Kidney (tissue), 14 donors: ENCODE measurements around the gene LRFN3. TPM values are rescaled to one million over a fixed set of nuclear protein-coding genes. Genes with fewer than 3 reads are reported as not detected.

Experiments
- DNase-seq, 5 donors: peaks; one replicate each; pipeline ENCODE4 v3.0.0-alpha.2; 2013 to 2020
- FAIRE-seq: peaks from 2 replicates; lab custom pipeline; 2012; peaks lifted over from hg19 to GRCh38; lab: Jason Lieb, UNC
- H3K27ac ChIP-seq, 2 donors: one replicate each; pipeline ENCODE4 v1.7.0; 2013; ENCODE audit warnings: low read depth in 2 of 2, low read length in 2 of 2, inconsistent platforms in 1 of 2
- H3K27me3 ChIP-seq: one replicate; pipeline ENCODE4 v1.7.1; 2013; ENCODE audit warnings: low read length, inconsistent platforms; ENCODE audit not compliant: control insufficient read depth, insufficient read depth
- H3K36me3 ChIP-seq, 3 donors: one replicate each; pipeline versions ENCODE4 v1.7.0 to v1.7.1; 2013; ENCODE audit warnings: low read length in 3 of 3, control low read depth in 1 of 3, inconsistent platforms in 1 of 3; ENCODE audit not compliant: insufficient read depth in 3 of 3, control insufficient read depth in 2 of 3
- H3K4me1 ChIP-seq, 3 donors: one replicate each; pipeline versions ENCODE4 v1.7.0 to v1.7.1; 2013; ENCODE audit warnings: low read length in 3 of 3, inconsistent platforms in 1 of 3, low read depth in 1 of 3; ENCODE audit not compliant: control insufficient read depth in 2 of 3, insufficient read depth in 2 of 3
- H3K4me3 ChIP-seq, 3 donors: one replicate each; pipeline versions ENCODE4 v1.7.0 to v1.8.1; 2013; ENCODE audit warnings: low read length in 3 of 3, control low read depth in 1 of 3, inconsistent platforms in 1 of 3
- H3K9ac ChIP-seq, 3 donors: one replicate each; pipeline versions ENCODE4 v1.7.0 to v1.7.1; 2013; ENCODE audit warnings: low read length in 3 of 3, control low read depth in 1 of 3, inconsistent platforms in 1 of 3
- H3K9me3 ChIP-seq, 3 donors: one replicate each; pipeline versions ENCODE4 v1.7.0 to v1.7.1; 2013; ENCODE audit warnings: low read length in 3 of 3, control low read depth in 1 of 3, inconsistent platforms in 1 of 3; ENCODE audit not compliant: control insufficient read depth in 2 of 3, insufficient read depth in 1 of 3
- intact Hi-C: fragments of 100-400 bp; cut with DNase I; formaldehyde crosslinking; loops from one replicate; pipeline ENCODE4 v1.11.1; 2022
- polyA plus RNA-seq: library from polyadenylated mRNA; stranded (reverse); fragments of 350-450 nt; fragmentation: Illumina TruSeq; extraction: RNeasy Lipid Tissue Mini Kit (QIAGEN cat#74804); gene quantifications from one replicate; pipeline ENCODE4 v1.2.3, GENCODE V29; 2014; ENCODE audit warnings: low read depth, low replicate concordance; ENCODE audit not compliant: insufficient read depth
- total RNA-seq: library from RNA; stranded (reverse); fragmentation: NEBNext Ultra II Directional; extraction: Animal tissue kit (Norgen Biotek cat#: 25700); gene quantifications from one replicate; pipeline ENCODE4 v1.2.1, GENCODE V29; 2021
- TF ChIP-seq, protein P1 (sequence below): IDR thresholded peaks from 3 replicates; pipeline ENCODE4 v1.5.1; 2012; ENCODE audit warnings: mild to moderate bottlenecking, moderate library complexity, borderline replicate concordance; ENCODE audit not compliant: insufficient read depth; ENCODE audit errors: extremely low read depth
- donor health status: control.
- donor health status: control.
- donor health status: control.
- donor health status: control.
- donor health status: control.
- donor health status: DM: yes; HTN: yes; CAD: no.
- donor health status: Normal renal cell carcinoma (clear cell type).

The LRFN3 gene
- total and polyA plus RNA-seq, 2 donors from 2014 or later, result 8.2 to 9.4 TPM

DNA sequence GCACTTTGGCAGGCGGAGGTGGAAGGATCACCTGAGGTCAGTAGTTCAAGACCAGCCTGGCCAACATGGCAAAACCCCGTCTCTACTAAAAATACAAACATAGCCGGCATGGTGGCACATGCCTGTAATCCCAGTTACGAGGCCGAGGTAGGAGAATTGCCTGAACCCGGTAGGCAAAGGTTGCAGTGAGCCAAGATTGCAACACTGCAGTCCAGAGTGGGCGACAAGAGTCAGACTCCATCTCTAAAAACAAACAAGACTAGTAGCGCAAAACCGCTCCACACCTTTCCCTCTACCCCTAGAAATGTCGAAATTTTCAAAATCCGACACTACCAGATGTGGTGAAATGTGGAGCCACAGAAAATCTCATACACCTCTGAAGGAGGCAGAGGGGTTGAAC is 16.9 kb upstream of the LRFN3 start:
- intact Hi-C loops, result no loop called here
- Histone ChIP-seq H3K4me3 (no peak overlapping the region), H3K27me3 (no peaks in the 10 kb centered on the region), H3K9ac (no peak overlapping the region), H3K27ac (no peak overlapping the region), H3K4me1 (no peaks in the 10 kb centered on the region), H3K36me3 (no peaks in the 10 kb centered on the region), H3K9me3 (no peaks in the 10 kb centered on the region)
- DNase-seq, result peak in 1 of 5 donors; percentile 8
- FAIRE-seq, result no peak
- TF ChIP-seq, protein P1, sequence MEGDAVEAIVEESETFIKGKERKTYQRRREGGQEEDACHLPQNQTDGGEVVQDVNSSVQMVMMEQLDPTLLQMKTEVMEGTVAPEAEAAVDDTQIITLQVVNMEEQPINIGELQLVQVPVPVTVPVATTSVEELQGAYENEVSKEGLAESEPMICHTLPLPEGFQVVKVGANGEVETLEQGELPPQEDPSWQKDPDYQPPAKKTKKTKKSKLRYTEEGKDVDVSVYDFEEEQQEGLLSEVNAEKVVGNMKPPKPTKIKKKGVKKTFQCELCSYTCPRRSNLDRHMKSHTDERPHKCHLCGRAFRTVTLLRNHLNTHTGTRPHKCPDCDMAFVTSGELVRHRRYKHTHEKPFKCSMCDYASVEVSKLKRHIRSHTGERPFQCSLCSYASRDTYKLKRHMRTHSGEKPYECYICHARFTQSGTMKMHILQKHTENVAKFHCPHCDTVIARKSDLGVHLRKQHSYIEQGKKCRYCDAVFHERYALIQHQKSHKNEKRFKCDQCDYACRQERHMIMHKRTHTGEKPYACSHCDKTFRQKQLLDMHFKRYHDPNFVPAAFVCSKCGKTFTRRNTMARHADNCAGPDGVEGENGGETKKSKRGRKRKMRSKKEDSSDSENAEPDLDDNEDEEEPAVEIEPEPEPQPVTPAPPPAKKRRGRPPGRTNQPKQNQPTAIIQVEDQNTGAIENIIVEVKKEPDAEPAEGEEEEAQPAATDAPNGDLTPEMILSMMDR, result no peak

DNA sequence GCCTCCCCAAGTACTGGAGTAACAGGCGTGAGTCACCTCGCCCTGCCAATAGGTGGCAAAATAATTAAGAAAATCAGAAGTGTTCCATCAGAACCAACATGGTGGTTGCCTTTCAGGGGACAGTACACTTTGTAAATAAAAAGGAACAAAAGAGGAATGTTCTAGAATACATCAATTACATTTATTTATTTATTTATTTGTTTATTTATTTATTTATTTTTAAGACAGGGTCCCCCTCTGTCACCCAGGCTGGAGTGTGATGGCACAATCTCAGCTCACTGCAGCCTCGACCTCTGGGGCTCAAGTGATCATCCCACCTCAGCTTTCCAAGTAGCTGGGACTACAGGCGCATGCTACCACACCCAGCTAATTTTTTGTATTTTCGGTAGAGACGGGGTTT is 15.2 kb upstream of the LRFN3 start:
- Histone ChIP-seq H3K36me3 (no peaks in the 10 kb centered on the region), H3K4me1 (no peaks in the 10 kb centered on the region), H3K27me3 (no peaks in the 10 kb centered on the region), H3K9ac (no peak overlapping the region), H3K27ac (no peak overlapping the region), H3K9me3 (peaks cover 0 to 5% (median 0%) of the 10 kb centered on the region in 3 donors), H3K4me3 (no peak overlapping the region)
- FAIRE-seq (no peak), DNase-seq (peak in 1 of 5 donors; percentile 8)
- intact Hi-C loops, result no loop called here
- TF ChIP-seq, protein P1, result no peak

DNA sequence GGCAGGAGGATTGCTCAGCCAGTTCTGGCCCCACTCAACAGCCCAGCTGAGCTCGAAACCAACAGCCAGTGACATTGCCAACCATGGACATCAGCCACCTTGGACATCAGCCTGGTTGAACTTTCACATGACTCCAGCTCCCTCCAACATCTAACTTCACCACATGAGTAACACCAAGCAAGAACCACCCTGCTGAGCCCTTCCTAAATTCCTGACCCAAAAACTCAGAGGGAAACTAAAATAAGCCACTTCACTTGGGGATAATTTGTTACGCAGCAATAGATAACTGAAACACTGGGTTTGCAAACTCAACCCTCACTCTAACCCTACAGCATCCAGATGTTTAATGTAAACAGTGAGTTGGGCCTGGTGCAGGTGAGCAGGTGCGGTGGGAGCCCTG is 10.7 kb upstream of the LRFN3 start:
- intact Hi-C loops, result no loop called here
- Histone ChIP-seq H3K27ac (no peak overlapping the region), H3K4me3 (no peak overlapping the region), H3K4me1 (no peaks in the 10 kb centered on the region), H3K36me3 (no peaks in the 10 kb centered on the region), H3K27me3 (no peaks in the 10 kb centered on the region), H3K9ac (no peak overlapping the region), H3K9me3 (peaks cover 0 to 5% (median 0%) of the 10 kb centered on the region in 3 donors)
- FAIRE-seq (no peak), DNase-seq (no peak)
- TF ChIP-seq, protein P1, result no peak

DNA sequence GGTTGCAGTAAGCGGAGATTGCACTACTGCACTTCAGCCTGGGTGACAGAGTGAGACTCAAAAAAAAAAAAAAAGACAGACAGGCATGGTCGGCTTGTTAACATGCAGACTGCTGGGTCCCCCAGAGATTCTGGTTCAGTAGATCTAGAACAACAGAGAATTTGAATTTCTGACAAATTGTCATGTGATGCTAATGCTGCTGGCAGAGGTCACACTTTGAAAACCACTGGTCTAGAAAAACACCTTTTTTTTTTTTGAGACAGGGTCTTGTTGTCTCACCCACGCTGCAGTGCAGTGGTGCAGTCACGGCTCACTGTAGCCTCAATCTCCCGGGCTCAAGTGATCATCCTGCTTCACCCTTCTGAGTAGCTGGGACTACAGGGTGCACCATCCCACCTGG is 7.7 kb upstream of the LRFN3 start:
- peaks cover 0 to 2% (median 0%) of the 10 kb centered on the region in 3 donors for H3K4me1 ChIP-seq
- TF ChIP-seq, protein P1, result no peak
- FAIRE-seq (no peak), DNase-seq (peak in 1 of 5 donors; percentile 30)
- H3K27ac ChIP-seq, result no peak overlapping the region
- no peaks in the 10 kb centered on the region for H3K36me3 ChIP-seq
- intact Hi-C loops, result no loop called here
- no peak overlapping the region for H3K9ac ChIP-seq
- H3K27me3 ChIP-seq, result no peaks in the 10 kb centered on the region
- H3K4me3 ChIP-seq, result no peak overlapping the region
- peaks cover 0 to 5% (median 0%) of the 10 kb centered on the region in 3 donors for H3K9me3 ChIP-seq
